ENCODE measurements around the gene ZNF782.
"Not testable (repeated sequence)": the region's sequence is repeated elsewhere in the genome, so short reads cannot be mapped to it uniquely, and the experiment has no call there.

The ZNF782 gene

DNA sequence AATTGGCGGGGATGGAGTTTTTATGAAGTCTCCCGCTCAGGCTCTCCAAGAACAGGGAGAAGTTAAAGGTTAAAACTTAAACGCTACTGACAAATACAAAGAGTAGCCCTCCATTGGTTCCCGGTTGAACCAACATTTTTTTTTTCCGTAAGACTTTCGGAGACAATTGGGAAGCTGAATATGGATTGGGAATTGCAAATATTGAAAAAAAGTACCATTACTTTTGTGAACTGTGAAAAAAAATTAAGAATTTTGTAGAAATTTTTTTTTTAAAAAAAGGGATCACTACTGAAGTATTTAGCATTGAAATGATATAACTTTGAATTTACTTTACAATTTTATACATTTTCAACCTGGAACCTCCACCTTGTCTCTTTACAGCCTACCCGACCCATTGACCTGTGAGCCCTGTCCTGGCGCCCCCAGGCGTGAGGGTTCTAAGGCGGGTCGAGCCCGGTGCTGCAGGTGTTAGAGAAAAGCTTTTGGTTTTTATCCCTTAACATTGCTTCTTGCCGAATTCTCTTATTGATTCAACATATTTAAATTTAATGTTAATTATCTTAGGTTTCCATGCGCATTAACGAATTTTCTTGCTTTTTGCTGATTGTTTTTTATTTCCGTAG, 448 bp upstream of the ZNF782 start:
- no peak for DNase-seq (ENCODE audit: low spot score)

DNA sequence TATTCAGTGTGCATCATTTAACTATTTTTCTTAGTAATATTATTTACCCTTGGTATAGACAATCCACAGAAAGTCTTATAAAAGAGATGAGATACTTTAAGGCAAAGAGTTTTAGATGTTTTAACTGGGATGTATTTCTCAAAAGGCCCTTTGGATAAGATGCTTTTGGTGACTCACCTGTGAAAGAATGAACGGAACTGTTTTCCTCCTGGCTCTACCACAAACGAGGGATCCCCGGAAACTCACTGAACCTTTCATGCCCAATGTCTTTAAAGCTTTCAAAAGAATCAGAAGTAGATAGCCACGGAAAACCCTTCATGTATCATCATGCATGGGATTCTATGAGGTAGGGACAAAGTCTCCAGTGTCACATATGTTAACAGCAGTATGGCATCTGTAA, 1.6 kb downstream of the ZNF782 start:
- DNase-seq (ENCODE audit: low spot score): peak; percentile 25

DNA sequence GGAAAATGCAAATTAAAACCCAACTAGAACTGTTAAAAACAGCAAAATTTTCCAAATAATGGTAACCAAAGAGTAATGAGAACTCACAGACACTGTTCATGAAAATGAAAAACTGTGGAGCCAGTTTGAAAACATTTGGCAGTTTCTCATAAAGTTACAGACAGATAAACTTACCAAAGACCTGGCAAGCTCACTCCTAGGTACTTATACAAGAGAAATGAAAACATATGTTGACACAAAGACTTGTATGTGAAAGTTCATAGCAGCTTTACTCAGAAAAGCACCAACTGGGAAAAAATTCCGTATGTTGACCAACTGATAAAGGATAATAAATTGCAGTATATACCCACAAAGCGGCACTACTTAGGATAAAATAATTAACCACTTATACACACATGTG, 10.3 kb downstream of the ZNF782 start:
- no peak for DNase-seq (ENCODE audit: low spot score)

- no peak for DNase-seq (ENCODE audit: low spot score)
Observed at GRCh38 chr9:96818533-96818932, 35.8 kb downstream of the ZNF782 start.

DNA sequence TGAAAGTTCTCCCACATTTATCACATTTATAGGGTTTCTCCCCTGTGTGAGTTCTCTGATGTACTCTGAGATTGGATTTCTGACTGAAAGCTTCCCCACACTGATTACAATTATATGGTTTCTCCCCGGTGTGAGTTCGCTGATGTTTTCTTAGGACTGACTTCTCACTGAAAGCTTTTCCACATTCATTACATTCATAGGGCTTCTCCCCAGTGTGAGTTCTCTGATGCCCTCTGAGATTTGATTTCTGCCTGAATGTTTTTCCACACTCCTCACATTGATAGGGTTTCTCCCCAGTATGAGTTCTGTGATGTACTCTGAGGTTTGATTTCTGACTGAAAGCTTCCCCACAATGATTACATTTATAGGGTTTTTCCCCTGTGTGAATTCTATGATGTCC, 36.3 kb downstream of the ZNF782 start:
- DNase-seq (ENCODE audit: low spot score): no peak

- no peak for DNase-seq (ENCODE audit: low spot score)
Observed at GRCh38 chr9:96813607-96814006, 40.7 kb downstream of the ZNF782 start.

GRCh38 chr9:96798959-96799358, 55.4 kb downstream of the ZNF782 start:
- not testable (repeated sequence) for DNase-seq (ENCODE audit: low spot score)

GRCh38 chr9:96784021-96784420, 70.3 kb downstream of the ZNF782 start:
- no peak for DNase-seq (ENCODE audit: low spot score)

DNA sequence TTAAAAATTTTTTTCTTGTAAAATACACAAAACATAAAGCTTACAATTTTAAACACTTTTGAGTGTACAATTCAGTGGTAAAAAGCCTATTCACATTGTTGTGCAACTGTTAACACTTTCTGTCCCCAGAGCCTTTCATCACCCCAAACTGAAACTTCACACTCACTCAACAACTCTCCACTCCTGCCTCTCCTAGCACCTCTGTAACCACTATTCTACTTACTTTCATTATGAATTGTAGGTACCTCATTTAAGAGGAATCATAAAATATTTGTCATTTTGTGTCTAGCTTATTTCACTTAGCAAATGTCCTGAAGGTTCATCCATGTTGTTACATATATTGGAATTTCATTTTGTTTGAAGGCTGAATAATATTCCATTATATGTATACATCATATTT, 72.1 kb downstream of the ZNF782 start:
- DNase-seq (ENCODE audit: low spot score): no peak

- DNase-seq (ENCODE audit: low spot score): no peak
Observed at GRCh38 chr9:96781552-96781951, 72.8 kb downstream of the ZNF782 start.

DNA sequence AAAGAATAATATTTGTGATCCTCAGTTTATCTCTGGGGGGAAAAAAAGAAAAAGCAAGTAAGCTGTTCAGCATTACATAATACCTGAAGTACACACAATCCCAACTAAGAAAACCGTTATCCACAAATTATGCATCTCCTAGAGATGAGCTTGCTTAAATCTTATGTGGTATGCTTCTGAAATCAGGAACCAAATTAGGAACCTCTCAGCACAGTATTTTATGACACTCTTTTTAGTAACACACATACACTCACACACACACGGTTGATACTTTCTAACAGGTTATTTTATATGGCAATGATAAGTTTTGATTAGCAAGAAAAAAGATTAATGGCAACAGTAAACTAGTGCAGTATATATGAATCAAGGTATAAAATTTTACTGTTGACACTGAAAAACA, 75.2 kb downstream of the ZNF782 start:
- DNase-seq (ENCODE audit: low spot score): no peak

- DNase-seq (ENCODE audit: low spot score): no peak
Observed at GRCh38 chr9:96777426-96777864, 76.9 kb downstream of the ZNF782 start.

GRCh38 chr9:96771124-96771523, 83.2 kb downstream of the ZNF782 start:
- DNase-seq (ENCODE audit: low spot score): no peak

- no peak for DNase-seq (ENCODE audit: low spot score)
Observed at GRCh38 chr9:96769989-96770388, 84.3 kb downstream of the ZNF782 start.
